HG02623 (cell line): ENCODE measurements around the gene MAGEC3.

Experiments used
- ATAC-seq: cut with Tn5 transposase; IDR thresholded peaks from one replicate; pipeline ENCODE4 v1.9.1; 2021; ENCODE audit warnings: moderate library complexity; ENCODE audit not compliant: unreplicated experiment

Gene MAGEC3

GRCh38 chrX:141945426-141945825 lies 107.3 kb downstream of the MAGEC3 start:
- ATAC-seq: no peak

- no peak for ATAC-seq
These were observed 109.2 kb downstream of the MAGEC3 start for GRCh38 chrX:141947350-141947749.
